Left renal cortex interstitium (tissue), 4 donors: ENCODE data around the gene MRPL33. TPM values are rescaled to one million over a fixed set of nuclear protein-coding genes. Genes with fewer than 3 reads are reported as not detected.

ENCODE experiments used
- DNase-seq, 4 donors: peaks; one replicate each; pipeline ENCODE4 v3.0.0-alpha.2; 2013; ENCODE audit warnings: low read depth in 4 of 4, low spot score in 2 of 4, missing footprints in 1 of 4
- polyA plus RNA-seq, 4 donors: library from polyadenylated mRNA; unstranded; fragments of 120-200 nt; gene quantifications; one replicate each; pipeline ENCODE4 v1.2.1, GENCODE V29; 2013; ENCODE audit not compliant: insufficient read length in 4 of 4

Gene MRPL33
- polyA plus RNA-seq, 4 donors: 141 to 180 (median 157) TPM

DNA sequence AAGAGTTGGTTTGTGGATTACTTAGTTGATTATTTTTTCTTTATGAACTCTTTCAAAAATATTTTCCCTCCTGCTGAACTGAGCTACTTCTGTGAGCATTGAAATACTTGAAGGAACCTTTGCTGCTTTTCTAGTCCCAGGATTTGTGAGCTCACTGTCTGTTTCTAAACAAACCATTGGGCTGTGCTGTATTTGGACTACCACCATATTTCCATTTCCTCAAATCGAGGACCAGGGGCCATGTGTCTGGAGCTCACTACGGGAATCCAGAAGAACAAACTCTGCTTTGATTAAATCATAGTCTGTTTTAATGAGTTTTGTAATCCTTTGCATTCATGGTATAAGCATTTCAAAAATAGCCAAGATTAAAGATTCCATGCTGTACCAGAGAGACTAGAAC lies 1.3 kb downstream of the MRPL33 start:
- no peak for DNase-seq

DNA sequence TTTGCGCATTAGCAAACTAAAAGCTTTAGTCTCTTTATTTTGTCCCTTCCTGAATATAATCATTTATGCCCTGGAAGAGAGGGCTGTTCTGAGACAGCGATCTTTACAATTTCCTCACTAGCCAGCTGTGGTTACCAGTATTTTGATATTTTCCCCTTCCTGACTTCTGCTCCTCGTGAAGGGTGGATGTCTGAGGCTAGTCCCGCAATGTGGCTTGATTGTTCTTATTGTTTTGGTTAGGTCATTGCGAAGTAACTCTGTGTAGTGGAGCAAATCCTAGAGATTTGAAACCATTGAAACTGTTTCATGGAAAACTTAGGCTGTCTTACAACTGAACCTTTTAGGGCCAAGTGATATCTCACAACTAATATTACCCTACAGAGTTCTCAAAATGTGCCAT lies 2.4 kb downstream of the MRPL33 start:
- DNase-seq: no peak

DNA sequence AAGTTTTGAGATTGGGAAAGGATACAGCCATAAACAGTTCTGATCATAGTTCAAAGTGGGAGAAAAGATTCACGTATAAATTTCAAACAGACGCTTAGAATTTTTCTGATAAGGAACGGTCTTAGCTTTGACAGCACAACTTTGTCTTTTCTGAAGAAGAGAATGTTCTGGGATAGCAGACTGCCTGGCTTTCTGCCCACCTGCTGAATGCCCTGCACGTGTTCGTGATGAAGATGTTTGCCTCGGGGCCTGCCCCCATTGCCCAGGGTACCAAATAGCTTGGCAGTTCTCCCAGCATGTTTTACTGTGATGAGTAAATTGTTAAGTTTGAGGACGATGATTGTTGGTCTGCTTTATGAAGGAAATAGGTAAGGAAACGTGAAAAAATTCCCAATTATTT lies 4.6 kb downstream of the MRPL33 start:
- no peak for DNase-seq

DNA sequence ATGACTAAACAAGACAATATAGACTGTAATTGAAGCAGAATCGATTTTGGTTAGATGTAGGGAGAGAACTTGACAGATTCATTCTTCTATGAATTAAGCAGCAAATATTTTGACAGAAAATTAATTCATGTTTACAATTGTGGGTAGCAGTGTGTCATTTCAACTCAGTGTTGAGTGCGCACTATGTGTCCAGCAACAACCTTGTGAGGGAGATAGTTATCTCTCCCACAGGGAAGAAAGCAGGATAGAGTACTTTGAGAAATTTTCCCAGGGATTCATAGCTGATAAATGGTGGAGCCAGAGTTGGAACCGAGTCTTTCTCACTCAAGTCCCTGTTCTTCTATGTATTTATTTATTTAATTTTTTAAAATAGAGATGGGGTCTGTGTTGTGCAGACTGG lies 5.2 kb downstream of the MRPL33 start:
- no peak for DNase-seq

DNA sequence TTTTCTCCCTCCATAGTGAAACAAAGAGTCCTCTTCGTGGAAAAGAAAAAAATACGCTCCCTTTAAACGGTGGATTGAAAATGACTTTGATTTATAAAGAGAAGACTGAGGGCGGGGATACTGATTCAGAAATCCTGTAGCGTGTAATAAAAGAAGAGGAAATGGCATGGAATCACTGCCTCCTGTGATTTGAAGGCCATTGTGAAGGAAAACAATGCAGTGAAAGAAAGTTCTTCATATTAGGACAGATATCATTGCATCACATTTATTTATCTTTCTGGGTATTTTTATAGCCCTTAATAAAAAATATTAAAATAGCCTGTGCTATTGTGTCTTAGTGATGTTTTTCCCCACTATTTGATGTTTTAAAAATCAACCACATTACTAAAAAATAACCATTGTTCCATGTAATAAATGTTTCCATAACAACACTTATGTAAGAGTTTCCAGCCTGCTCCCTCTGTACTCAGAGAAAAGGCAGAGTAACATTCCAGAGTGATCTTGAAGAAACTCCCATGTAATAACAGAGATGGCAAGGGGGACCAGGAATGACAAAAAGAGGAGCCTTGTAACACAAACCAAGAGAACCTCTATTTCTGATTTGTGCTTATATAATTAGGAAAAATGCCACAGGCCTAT lies 8.0 kb downstream of the MRPL33 start:
- DNase-seq: no peak

DNA sequence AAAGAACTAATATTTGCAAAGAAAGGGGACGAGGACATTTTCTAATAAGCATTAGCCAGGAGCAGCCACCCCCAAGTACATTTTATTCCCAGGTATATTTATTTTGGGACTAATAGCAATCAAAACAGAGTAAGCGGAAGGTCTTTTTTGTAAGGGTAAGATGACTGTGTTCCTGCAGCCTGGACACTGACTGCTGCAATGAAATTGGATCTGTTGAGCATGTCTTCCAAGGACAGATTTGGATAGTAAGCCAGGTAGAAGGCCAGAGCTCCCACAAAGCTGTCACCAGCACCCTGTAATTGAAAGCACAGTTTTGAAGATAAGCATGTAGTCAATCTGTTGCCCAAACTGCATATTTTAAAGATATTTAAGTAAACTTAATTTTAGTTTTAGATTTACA lies 10.0 kb downstream of the MRPL33 start:
- no peak for DNase-seq

GRCh38 chr2:27782701-27783100 lies 11.2 kb downstream of the MRPL33 start:
- no peak for DNase-seq

- no peak for DNase-seq
Observed at GRCh38 chr2:27790796-27791195, 19.3 kb downstream of the MRPL33 start.

DNA sequence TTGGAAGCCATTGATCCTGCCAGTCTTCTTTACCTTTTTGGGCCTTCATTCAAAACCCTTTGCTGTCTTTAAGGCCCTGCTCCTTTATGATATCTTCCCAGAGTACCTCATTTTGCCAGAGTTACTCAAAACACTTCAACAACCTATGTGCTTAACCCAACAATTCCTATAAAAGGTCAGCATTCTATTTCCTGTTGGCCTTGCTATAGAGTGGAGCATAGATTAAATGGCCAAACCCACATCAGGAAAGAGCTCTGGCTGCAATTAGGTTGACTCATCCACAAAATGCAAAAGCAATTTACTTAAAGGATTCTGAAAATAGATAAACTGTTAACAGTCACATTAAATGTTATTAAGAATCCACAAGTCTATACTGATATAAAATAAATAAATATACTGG lies 21.2 kb downstream of the MRPL33 start:
- DNase-seq: no peak

- no peak for DNase-seq
Observed at GRCh38 chr2:27795093-27795834, 23.7 kb downstream of the MRPL33 start.

GRCh38 chr2:27795868-27796277 lies 24.4 kb downstream of the MRPL33 start:
- DNase-seq: no peak

- DNase-seq: no peak
Observed at GRCh38 chr2:27796791-27797765, 25.6 kb downstream of the MRPL33 start.

- no peak for DNase-seq
Observed at GRCh38 chr2:27797841-27798240, 26.3 kb downstream of the MRPL33 start.

DNA sequence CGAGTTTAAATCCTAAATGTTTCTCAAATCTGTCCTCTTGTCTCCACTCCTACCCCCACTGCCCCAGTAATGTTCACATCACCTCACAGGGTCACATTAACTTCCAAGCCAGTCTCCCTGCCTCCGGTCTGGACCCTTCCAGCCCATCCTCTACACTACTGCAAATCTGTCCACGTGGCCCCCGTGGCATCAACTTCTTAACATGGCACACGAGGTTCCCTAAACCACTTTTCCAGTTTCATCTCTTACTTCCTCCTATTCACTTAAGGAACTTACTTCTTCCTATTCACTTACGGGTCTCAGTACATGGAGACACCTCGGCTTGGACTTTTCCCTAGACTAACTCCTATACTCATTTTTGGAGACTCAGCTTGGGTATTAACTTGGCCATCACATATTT lies 27.0 kb downstream of the MRPL33 start:
- no peak for DNase-seq

GRCh38 chr2:27798948-27799645 lies 27.6 kb downstream of the MRPL33 start:
- no peak for DNase-seq

DNA sequence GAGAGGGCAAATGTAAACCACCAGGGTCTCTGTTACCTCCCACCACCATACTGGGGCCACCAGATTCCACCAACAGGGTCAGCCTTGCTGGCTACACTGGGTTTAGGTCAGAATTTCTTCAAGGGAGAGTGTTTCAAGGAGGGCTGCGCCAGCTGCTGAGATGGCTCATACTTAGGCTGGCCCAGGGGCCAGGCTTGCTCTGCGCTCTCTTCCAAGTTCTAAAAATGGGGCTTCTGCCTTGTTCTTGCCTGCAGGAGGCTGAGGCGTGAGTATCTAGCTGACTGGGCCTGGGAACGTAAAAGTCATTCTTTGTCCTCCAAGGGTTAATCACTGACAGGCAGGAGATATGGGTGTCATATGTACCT lies 28.1 kb downstream of the MRPL33 start:
- no peak for DNase-seq

DNA sequence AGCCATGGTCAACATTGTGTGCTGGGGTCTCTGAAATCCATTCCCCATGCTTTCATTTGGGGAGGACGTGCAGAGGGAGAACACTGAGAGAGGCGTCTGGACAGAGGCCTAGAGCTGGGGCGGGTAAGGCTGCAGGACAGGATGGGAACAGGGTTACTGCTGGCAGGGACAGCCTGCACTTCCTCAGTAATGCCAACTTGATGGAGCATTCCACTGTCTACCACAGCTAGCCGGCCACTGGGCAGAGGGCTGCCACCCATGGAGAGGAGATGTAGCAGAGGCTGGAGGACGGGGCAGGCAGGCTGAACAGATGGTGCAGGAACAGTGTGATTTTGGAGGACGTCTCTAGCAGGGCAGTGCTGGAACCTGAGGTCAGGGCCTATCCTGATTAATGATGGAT lies 29.3 kb downstream of the MRPL33 start:
- no peak for DNase-seq

DNA sequence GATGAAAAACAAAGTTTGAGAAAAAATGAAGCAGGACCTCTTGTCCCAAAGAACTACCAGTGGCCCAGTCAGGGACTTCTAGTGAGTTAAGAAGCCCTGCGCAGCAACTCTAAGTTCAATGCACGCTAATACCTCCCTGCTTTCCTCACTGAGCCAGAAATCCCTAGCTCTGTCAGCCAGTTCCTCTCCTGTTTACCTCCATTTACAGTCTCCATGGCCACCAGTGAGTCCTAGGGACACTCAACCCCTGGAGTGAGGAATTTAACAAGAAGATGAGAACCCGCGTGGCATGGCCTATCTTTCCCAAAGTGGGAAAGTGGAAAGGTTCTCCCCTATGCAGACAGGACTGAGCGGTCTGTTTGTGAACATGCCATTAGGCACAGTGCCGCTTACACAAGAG lies 31.0 kb downstream of the MRPL33 start:
- DNase-seq: no peak

DNA sequence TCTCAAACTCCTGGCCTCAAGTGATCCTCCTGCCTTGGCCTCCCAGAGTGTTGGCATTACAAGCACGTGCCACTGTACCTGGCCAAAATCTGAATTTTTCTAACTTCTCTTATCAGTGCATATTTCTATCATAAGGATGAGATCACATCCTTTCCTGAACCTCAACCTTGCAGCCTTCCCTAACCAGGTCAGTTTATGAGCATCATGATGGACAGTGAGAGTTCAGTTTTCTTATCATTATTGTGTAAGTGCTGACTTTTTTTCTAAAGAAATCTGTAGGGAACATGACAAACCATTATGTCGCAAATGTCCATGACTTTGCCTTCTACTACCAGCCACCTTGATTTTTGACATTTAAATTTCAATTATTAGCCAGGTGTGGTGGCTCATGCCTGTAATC lies 31.5 kb downstream of the MRPL33 start:
- no peak for DNase-seq

DNA sequence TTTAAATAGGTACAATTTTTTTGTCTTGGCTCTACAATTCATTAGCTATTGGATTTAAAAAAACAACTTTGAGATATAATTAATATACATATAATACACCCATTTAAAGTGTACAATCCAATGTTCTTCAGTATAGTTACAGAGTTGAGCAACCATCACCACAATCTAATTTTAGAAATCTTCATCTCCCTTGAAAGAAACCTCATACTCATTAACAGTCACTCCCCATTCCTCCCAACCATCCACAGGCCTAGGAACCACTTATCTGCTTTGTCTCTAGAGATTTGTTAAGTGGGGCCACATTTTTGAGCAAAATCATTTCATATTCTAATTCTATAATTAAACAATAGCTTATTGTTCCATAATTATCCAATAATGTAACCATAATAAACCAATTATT lies 32.6 kb downstream of the MRPL33 start:
- no peak for DNase-seq

DNA sequence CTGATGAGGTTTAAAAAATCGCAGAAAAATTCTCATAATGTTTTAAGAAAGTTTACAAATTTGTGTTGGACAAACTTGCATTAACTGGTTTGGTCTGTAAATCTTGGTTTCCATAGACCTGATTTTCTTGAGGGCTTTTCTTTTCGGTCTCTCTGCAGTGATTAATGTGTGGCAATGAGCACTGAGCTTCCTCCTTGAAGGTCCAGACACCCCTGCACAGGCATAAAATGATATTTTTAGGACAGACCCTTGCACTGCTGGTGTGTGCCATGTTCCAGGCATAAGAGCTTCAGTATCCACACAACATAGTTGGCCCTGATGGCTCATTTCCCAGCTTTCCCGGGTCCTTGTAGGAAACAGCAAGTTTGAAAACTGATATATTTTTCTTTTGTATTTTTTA lies 33.7 kb downstream of the MRPL33 start:
- no peak for DNase-seq
